Measurements from ENCODE around the gene NELFB.
A peak's percentile ranks its signal among the peaks of the same experiment; 100 is the strongest.

The NELFB gene

GRCh38 chr9:137250329-137251193 is 4.6 kb upstream of the NELFB start:
- H3K4me3 ChIP-seq (ENCODE audit: low read length): no peak overlapping the region
- TF ChIP-seq CTCF (conservative IDR thresholded peaks at IDR 0.05; ENCODE audit: low read length): no peak
- no peak for DNase-seq (ENCODE audit: low read depth)

GRCh38 chr9:137251194-137251461 is 4.0 kb upstream of the NELFB start, which contains the start of gene STPG3:
Gene STPG3, plus strand, starts transcription at chr9:137251286. Its CDS starts 1 bp downstream, at chr9:137251287.
- H3K4me3 ChIP-seq (ENCODE audit: low read length): no peak within 1 kb of the TSS
- TF ChIP-seq CTCF (conservative IDR thresholded peaks at IDR 0.05; ENCODE audit: low read length): no peak
- no peak for DNase-seq (ENCODE audit: low read depth)

DNA sequence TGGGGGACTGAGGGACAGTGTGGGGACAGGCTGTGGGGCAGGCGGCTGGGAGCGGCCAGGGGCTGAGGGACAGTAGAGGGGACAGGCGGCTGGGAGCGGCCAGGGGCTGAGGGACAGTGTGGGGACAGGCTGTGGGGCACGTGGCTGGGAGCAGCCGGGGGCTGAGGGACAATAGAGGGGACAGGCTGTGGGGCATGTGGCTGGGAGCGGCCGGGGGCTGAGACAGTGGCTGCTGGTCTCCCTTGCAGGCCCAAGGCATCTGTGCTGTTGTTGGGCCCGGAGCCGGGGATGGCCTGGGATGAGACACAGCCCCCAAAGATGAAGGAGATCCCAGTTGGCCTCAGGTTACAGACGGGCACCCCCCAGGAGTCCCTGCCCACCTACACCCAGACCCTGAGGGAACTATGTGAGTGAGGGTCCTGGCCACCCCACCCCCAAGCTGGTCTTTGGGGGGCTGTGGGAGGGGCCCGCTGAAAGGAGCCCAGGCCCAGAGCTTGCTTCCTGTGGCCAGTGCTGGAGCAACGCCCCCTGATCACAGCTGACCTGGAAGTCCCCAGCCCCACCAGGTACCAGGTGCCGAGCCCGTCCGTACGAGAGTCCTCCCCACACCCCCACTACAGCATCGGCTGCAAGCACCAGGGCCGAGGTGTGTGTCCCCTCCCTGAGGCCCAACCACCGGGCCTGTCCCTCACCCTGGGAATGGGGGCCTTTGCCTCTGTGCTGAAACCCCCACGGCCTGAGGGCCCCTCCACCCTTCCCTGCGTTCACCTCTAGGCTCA is 3.4 kb upstream of the NELFB start:
- TF ChIP-seq CTCF (conservative IDR thresholded peaks at IDR 0.05; ENCODE audit: low read length): no peak
- no peak overlapping the region for H3K4me3 ChIP-seq (ENCODE audit: low read length)
- no peak for DNase-seq (ENCODE audit: low read depth)

GRCh38 chr9:137252555-137253506 is 2.3 kb upstream of the NELFB start:
- DNase-seq (ENCODE audit: low read depth): no peak
- no peak overlapping the region for H3K4me3 ChIP-seq (ENCODE audit: low read length)
- TF ChIP-seq CTCF (conservative IDR thresholded peaks at IDR 0.05; ENCODE audit: low read length): no peak

DNA sequence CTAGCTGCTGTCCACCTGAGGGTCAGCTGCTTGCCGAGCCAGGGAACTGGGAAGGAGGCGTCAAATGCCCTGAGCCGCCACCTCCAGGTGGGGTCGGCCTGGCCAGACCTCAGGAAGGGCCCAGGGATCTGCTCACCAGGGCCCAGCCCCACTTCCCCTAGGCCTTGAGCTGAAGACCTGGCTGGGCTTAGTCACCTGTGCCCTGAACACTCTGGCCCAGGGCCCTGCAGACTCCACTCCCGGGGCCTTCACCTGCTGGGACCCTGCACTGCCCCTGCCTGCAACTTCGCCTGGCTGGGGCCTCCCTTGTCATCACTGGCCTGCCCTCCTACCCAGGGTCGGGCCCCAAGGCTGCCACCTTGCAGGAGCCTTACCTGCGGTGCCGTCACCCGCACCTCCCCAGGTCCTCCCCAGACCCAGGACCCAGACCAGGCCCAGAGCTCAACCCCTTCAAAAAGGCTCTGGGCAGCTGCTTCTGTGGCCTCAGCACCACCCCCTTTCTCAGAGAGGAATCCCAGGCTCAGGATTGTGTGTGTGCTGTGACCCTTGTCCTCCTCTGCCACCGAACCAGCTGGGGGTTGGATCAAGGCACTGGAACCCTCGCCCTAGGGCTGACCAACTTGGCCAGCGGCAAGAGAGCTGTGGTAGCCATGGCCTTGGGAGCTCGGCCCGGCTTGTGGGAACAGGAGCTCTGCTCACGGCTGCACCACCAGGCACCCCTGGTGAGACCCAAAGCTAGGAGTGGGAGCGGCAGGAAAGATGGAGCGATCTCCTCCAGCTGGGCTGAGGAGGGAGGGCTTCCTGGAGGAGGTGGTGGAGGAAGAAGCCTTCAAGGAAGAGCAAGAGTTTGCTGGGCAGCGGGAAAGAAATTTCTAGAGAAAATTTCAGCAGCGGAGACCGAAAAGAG is 1.2 kb upstream of the NELFB start:
- no peak for DNase-seq (ENCODE audit: low read depth)
- H3K4me3 ChIP-seq (ENCODE audit: low read length): peak overlapping the region; percentile 78

More for the DNA sequence above, 1.2 kb upstream of the NELFB start:
- TF ChIP-seq CTCF (conservative IDR thresholded peaks at IDR 0.05; ENCODE audit: low read length): no peak
